Omental fat pad (tissue), 4 donors: Measurements from ENCODE around the gene CACNA1G. TPM values are rescaled to one million over a fixed set of nuclear protein-coding genes. Genes with fewer than 3 reads are reported as not detected.

Source experiments
- ATAC-seq: fragments of 150-250 bp; one replicate; pipeline ENCODE4 v1.9.1; 2016; ENCODE audit warnings: mild to moderate bottlenecking, moderate library complexity; ENCODE audit not compliant: low FRiP score
- DNase-seq: peaks from one replicate; pipeline ENCODE4 v3.0.0-alpha.2; 2019; ENCODE audit warnings: low spot score
- total RNA-seq, 4 donors: library from RNA; depleted of rRNA; stranded (reverse); fragments of >200 nt; gene quantifications; one replicate each; pipeline ENCODE4 v1.1.0, GENCODE V29; 2016
- TF ChIP-seq, protein P1 (sequence below), 3 donors: fragments of 450-650 bp; IDR thresholded peaks; one replicate each; pipeline ENCODE4 v1.5.1; 2016 to 2017; ENCODE audit warnings: antibody characterized with exemption in 3 of 3, mild to moderate bottlenecking in 3 of 3, moderate library complexity in 2 of 3

The CACNA1G gene
- total RNA-seq, 4 donors from 2014 or later = 0.32 to 3.8 (median 1.2) TPM

DNA sequence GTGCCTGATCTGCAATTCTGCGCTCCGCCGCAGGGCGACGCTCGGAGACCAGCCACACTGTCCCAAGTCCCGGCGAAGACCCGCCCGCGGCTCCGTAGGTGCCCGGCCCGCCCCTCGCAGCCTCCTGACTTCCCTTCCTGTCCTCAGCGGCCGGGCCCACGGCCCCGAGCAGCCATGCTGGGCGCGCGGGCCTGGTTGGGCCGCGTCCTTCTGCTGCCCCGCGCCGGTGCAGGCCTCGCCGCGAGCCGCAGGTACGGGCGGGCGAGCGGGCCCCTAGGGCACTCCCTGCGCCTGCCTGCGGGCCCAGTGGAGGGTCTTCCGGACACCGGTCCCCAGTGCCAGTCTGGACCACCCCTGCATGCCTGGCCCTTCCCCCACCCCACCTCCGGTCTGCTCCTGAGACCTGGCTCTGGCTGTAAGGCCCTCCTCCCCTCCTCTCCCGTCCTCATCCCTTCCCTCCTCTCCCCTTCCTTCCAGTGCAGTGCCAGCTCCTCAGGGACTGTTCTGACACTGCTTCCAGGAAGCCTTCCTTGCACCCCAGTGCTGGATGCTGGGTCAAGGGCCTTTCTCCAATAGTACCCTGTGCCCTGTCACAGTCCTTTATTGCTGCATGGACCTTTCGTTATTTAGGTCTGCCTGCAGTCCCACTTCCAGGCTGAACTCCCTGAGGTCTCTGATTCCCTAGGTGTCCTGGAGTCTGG lies 13.3 kb upstream of the CACNA1G start, which contains the start of gene SPATA20:
Gene SPATA20, plus strand, starts transcription at position 140 of the 701 bp plus-strand sequence. Its CDS starts 35 bp downstream, at position 175.
- DNase-seq (peak; percentile 77), ATAC-seq (peak; percentile 82)
- TF ChIP-seq, protein P1, sequence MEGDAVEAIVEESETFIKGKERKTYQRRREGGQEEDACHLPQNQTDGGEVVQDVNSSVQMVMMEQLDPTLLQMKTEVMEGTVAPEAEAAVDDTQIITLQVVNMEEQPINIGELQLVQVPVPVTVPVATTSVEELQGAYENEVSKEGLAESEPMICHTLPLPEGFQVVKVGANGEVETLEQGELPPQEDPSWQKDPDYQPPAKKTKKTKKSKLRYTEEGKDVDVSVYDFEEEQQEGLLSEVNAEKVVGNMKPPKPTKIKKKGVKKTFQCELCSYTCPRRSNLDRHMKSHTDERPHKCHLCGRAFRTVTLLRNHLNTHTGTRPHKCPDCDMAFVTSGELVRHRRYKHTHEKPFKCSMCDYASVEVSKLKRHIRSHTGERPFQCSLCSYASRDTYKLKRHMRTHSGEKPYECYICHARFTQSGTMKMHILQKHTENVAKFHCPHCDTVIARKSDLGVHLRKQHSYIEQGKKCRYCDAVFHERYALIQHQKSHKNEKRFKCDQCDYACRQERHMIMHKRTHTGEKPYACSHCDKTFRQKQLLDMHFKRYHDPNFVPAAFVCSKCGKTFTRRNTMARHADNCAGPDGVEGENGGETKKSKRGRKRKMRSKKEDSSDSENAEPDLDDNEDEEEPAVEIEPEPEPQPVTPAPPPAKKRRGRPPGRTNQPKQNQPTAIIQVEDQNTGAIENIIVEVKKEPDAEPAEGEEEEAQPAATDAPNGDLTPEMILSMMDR (IDR thresholded peaks at IDR 0.05) = peak in 2 of 3 donors; percentile 84 to 95

DNA sequence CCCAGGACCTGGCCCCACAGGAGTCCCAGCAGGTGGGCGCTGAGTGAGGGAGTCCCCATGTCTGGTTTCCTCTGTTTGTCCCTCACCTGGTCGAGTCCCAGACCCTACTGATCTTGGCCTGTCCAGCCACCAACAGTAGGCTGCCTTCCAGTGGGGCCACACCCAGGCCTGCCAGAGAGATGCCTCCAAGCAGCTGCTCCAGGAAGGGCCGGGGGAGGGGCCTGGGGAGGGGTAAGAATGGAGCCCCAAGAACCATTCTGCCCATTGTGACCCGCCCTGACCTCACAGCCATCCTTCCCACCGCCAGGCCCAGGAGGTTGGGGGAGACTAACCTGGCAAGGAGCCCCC lies 12.8 kb upstream of the CACNA1G start:
- no peak for DNase-seq
- TF ChIP-seq, protein P1 (IDR thresholded peaks at IDR 0.05) = no peak
- ATAC-seq = no peak

DNA sequence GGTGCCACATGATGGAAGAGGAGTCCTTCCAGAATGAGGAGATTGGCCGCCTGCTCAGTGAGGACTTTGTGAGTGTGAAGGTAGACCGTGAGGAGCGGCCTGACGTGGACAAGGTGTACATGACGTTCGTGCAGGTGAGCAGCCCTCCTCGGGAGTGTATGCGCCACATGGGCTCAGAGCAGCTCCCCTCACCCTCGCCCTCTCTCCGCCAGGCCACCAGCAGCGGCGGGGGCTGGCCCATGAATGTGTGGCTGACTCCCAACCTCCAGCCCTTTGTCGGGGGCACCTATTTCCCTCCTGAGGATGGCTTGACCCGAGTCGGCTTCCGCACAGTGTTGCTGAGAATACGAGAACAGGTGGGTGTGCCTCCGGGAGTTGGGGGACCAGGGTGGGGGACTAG lies 11.7 kb upstream of the CACNA1G start:
- TF ChIP-seq, protein P1 (IDR thresholded peaks at IDR 0.05) = no peak
- DNase-seq (no peak), ATAC-seq (no peak)

DNA sequence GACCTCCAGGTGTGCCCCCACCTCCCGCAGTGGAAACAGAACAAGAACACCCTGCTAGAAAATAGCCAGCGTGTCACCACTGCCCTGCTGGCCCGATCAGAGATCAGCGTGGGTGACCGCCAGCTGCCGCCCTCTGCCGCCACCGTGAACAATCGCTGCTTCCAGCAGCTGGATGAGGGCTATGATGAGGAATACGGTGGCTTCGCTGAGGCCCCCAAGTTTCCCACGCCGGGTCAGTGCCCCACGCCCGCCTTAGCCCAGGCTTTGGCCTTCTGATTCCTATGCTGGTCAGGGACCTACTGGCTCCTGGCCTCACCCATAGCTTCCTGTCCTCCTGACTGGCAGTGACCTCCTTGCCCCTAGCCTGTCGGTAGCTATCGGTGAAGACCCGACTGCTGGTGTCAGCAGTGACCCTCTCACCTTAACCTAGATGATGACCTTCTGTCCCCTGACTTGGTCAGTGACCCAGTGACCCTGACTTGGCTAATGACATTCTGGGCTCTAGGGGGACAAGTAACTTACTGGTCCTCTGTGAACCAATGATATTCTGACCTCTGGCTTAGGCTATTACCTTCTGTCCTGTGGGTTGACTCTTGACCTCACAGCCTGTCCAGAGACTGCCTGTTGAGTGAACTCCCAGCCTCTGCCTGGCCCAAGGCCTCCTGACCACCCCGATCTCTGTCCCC lies 11.1 kb upstream of the CACNA1G start:
- DNase-seq (no peak), ATAC-seq (no peak)
- TF ChIP-seq, protein P1 (IDR thresholded peaks at IDR 0.05) = no peak

DNA sequence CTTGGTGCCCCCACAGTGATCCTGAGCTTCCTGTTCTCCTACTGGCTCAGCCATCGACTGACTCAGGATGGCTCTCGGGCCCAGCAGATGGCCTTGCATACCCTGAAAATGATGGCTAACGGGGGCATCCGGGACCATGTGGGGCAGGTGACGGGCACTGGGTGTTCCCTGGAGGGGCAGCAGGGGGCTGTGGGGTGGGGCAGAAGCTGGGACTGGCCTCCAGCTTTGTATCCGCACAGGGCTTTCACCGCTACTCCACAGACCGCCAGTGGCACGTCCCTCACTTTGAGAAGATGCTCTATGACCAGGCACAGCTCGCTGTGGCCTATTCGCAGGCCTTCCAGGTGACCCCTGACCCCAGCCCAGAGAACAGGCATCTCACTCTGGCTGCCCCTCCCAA lies 10.5 kb upstream of the CACNA1G start:
- ATAC-seq = no peak
- TF ChIP-seq, protein P1 (IDR thresholded peaks at IDR 0.05) = no peak
- no peak for DNase-seq

DNA sequence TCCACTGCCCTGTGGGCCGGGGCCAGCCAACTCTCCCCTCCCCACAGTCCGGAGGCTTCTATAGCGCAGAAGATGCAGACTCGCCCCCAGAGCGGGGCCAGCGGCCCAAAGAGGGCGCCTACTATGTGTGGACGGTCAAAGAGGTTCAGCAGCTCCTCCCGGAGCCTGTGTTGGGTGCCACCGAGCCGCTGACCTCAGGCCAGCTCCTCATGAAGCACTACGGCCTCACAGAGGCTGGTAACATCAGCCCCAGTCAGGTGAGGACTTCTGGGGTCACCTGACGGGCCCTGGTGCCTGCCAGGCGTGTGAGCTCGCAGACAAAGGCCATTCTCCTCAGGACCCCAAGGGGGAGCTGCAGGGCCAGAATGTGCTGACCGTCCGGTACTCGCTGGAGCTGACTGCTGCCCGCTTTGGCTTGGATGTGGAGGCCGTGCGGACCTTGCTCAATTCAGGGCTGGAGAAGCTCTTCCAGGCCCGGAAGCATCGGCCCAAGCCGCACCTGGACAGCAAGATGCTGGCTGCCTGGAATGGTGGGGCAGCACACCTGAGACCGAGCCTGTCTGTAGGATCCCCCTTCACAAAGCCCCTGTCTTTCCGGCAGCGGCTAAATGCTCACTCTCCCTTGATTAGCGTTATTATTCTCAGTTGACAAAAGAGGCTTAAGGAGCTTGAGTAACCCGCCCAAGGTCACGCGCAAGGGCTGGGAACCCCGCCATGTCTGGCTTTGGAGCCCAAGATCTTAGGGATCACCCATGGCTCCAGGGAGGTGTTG lies 9.7 kb upstream of the CACNA1G start:
- peak; percentile 79 for ATAC-seq
- DNase-seq = peak; percentile 43

More for the DNA sequence above, 9.7 kb upstream of the CACNA1G start:
- TF ChIP-seq, protein P1 (IDR thresholded peaks at IDR 0.05) = peak in 1 of 3 donors; percentile 68
